ENCODE measurements around the gene DALRD3. TPM values are rescaled to one million over a fixed set of nuclear protein-coding genes. Genes with fewer than 3 reads are reported as not detected.

Gene DALRD3, protein sequence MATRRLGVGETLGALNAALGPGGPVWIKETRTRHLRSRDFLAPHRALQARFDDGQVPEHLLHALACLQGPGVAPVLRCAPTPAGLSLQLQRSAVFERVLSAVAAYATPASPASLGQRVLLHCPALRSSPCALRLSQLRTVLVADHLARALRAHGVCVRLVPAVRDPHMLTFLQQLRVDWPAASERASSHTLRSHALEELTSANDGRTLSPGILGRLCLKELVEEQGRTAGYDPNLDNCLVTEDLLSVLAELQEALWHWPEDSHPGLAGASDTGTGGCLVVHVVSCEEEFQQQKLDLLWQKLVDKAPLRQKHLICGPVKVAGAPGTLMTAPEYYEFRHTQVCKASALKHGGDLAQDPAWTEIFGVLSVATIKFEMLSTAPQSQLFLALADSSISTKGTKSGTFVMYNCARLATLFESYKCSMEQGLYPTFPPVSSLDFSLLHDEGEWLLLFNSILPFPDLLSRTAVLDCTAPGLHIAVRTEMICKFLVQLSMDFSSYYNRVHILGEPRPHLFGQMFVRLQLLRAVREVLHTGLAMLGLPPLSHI
- total RNA-seq (2014; rRNA removed; shearing (Covaris generic)) = 65.3 and 88.9 TPM in 2 replicates
- polyA plus RNA-seq (2016; fragmentation: Nextera tagmentation; extraction: Ambion mirVana) = 40.2 and 43.3 TPM in 2 replicates

- TF ChIP-seq EZH2 (IDR thresholded peaks at IDR 0.05; ENCODE audit: insufficient read depth, poor library complexity, severe bottlenecking) (no peak), EZH2phosphoT487 (IDR thresholded peaks at IDR 0.05; ENCODE audit: insufficient read depth, low read depth) (no peak)
- Histone ChIP-seq H4K20me1 (ENCODE audit: insufficient read depth) (no peaks in the 10 kb centered on the region), H3K4me2 (ENCODE audit: unreplicated experiment) (peak within 1 kb of the TSS; percentile 87), H3K27ac (peak within 1 kb of the TSS; percentile 78), H3K9me2 (ENCODE audit: insufficient read depth) (no peaks in the 10 kb centered on the region), H3F3A (ENCODE audit: insufficient read depth) (peaks cover 23% of the 10 kb centered on the region), H3K4me1 (ENCODE audit: insufficient read depth) (peaks cover 3% of the 10 kb centered on the region; the same call in 1 of the 2 replicates), H3K27me3 (replicated peaks; ENCODE audit: insufficient read depth) (no peaks in the 10 kb centered on the region), H3K9ac (peak within 1 kb of the TSS; percentile 85), H3K4me3 (peak within 1 kb of the TSS; percentile 84), H3K9me3 (ENCODE audit: low read depth) (no peaks in the 10 kb centered on the region), H3K36me3 (ENCODE audit: low read depth) (peaks cover 11% of the 10 kb centered on the region; the same call in 1 of the 2 replicates), H2AFZ (peak within 1 kb of the TSS; percentile 58), H3K79me2 (ENCODE audit: insufficient read depth) (peaks cover 55% of the 10 kb centered on the region)
- WGBS, 2 experiments (ENCODE audit: low coverage in 1 of 2, low lambda C conversion rate in 2 of 2, missing lambda C conversion rate in 2 of 2) = 1% methylated on average over 74 to 85 of the region's 85 CpGs
- DNase-seq = peak; percentile 88
- in situ Hi-C loops (cut with MboI) = no loop called here
Observed at GRCh38 chr3:49017971-49018706, at the start of gene DALRD3. Gene DALRD3, minus strand, starts transcription at chr3:49018580. Its CDS starts 16 bp downstream, at chr3:49018564.

GRCh38 chr3:49058011-49058410 lies 39.6 kb upstream of the DALRD3 start:
- no peaks in the 10 kb centered on the region for H3K4me1 ChIP-seq (ENCODE audit: insufficient read depth)
- in situ Hi-C loops (cut with MboI) = no loop called here
- peaks cover 10% of the 10 kb centered on the region; the same call in 1 of the 2 replicates for H3F3A ChIP-seq (ENCODE audit: insufficient read depth)
- H3K9me2 ChIP-seq (ENCODE audit: insufficient read depth) = no peaks in the 10 kb centered on the region
- no peaks in the 10 kb centered on the region for H4K20me1 ChIP-seq (ENCODE audit: insufficient read depth)
- no peak for TF ChIP-seq EZH2 (IDR thresholded peaks at IDR 0.05; ENCODE audit: insufficient read depth, poor library complexity, severe bottlenecking)
- H3K27me3 ChIP-seq (replicated peaks; ENCODE audit: insufficient read depth) = no peaks in the 10 kb centered on the region
- no peak overlapping the region for H3K27ac ChIP-seq
- no peak overlapping the region for H3K9ac ChIP-seq
- H2AFZ ChIP-seq = no peak overlapping the region
- H3K9me3 ChIP-seq (ENCODE audit: low read depth) = no peaks in the 10 kb centered on the region
- no peak overlapping the region for H3K4me3 ChIP-seq
- peaks cover 85% of the 10 kb centered on the region for H3K79me2 ChIP-seq (ENCODE audit: insufficient read depth)
- H3K4me2 ChIP-seq (ENCODE audit: unreplicated experiment) = no peak overlapping the region
- H3K36me3 ChIP-seq (ENCODE audit: low read depth) = peaks cover 33% of the 10 kb centered on the region; the same call in 1 of the 2 replicates
- WGBS, 2 experiments (ENCODE audit: low coverage in 1 of 2, low lambda C conversion rate in 2 of 2, missing lambda C conversion rate in 2 of 2) = 94 to 95% methylated on average over 7 of the region's 7 CpGs
- DNase-seq = no peak

GRCh38 chr3:49057268-49057667 lies 38.9 kb upstream of the DALRD3 start:
- no peak overlapping the region for H2AFZ ChIP-seq
- no peaks in the 10 kb centered on the region for H4K20me1 ChIP-seq (ENCODE audit: insufficient read depth)
- H3K9me2 ChIP-seq (ENCODE audit: insufficient read depth) = no peaks in the 10 kb centered on the region
- no peak overlapping the region for H3K27ac ChIP-seq
- in situ Hi-C loops (cut with MboI) = no loop called here
- no peak for TF ChIP-seq EZH2 (IDR thresholded peaks at IDR 0.05; ENCODE audit: insufficient read depth, poor library complexity, severe bottlenecking)
- no peak for TF ChIP-seq EZH2phosphoT487 (IDR thresholded peaks at IDR 0.05; ENCODE audit: insufficient read depth, low read depth)
- peaks cover 85% of the 10 kb centered on the region for H3K79me2 ChIP-seq (ENCODE audit: insufficient read depth)
- 95 to 96% methylated on average over 10 of the region's 10 CpGs for WGBS, 2 experiments (ENCODE audit: low coverage in 1 of 2, low lambda C conversion rate in 2 of 2, missing lambda C conversion rate in 2 of 2)
- no peaks in the 10 kb centered on the region for H3K9me3 ChIP-seq (ENCODE audit: low read depth)
- H3K36me3 ChIP-seq (ENCODE audit: low read depth) = peaks cover 36% of the 10 kb centered on the region; the same call in 1 of the 2 replicates
- H3K4me3 ChIP-seq = no peak overlapping the region
- DNase-seq = no peak
- H3K4me2 ChIP-seq (ENCODE audit: unreplicated experiment) = no peak overlapping the region
- peaks cover 10% of the 10 kb centered on the region; the same call in 1 of the 2 replicates for H3F3A ChIP-seq (ENCODE audit: insufficient read depth)
- no peaks in the 10 kb centered on the region for H3K27me3 ChIP-seq (replicated peaks; ENCODE audit: insufficient read depth)
- H3K9ac ChIP-seq = no peak overlapping the region
- no peaks in the 10 kb centered on the region for H3K4me1 ChIP-seq (ENCODE audit: insufficient read depth)

- Histone ChIP-seq H3K4me3 (no peak overlapping the region), H3K4me2 (ENCODE audit: unreplicated experiment) (no peak overlapping the region), H4K20me1 (ENCODE audit: insufficient read depth) (no peaks in the 10 kb centered on the region), H3K9me3 (ENCODE audit: low read depth) (no peaks in the 10 kb centered on the region), H3K36me3 (ENCODE audit: low read depth) (peaks cover 36% of the 10 kb centered on the region; the same call in 1 of the 2 replicates), H3K9me2 (ENCODE audit: insufficient read depth) (no peaks in the 10 kb centered on the region), H3K9ac (no peak overlapping the region), H3F3A (ENCODE audit: insufficient read depth) (peaks cover 10% of the 10 kb centered on the region; the same call in 1 of the 2 replicates), H2AFZ (no peak overlapping the region), H3K27ac (no peak overlapping the region), H3K79me2 (ENCODE audit: insufficient read depth) (peaks cover 82% of the 10 kb centered on the region), H3K27me3 (replicated peaks; ENCODE audit: insufficient read depth) (no peaks in the 10 kb centered on the region), H3K4me1 (ENCODE audit: insufficient read depth) (no peaks in the 10 kb centered on the region)
- TF ChIP-seq EZH2 (IDR thresholded peaks at IDR 0.05; ENCODE audit: insufficient read depth, poor library complexity, severe bottlenecking) = no peak
- no peak for TF ChIP-seq EZH2phosphoT487 (IDR thresholded peaks at IDR 0.05; ENCODE audit: insufficient read depth, low read depth)
- in situ Hi-C loops (cut with MboI) = no loop called here
- 94 to 97% methylated on average over 2 of the region's 2 CpGs for WGBS, 2 experiments (ENCODE audit: low coverage in 1 of 2, low lambda C conversion rate in 2 of 2, missing lambda C conversion rate in 2 of 2)
- no peak for DNase-seq
Observed at GRCh38 chr3:49054344-49054862, 36.0 kb upstream of the DALRD3 start.

All from GM23248 (cell line).